Fibroblast of skin of abdomen (primary cell): ENCODE data around the gene SLC35G1. TPM values are rescaled to one million over a fixed set of nuclear protein-coding genes. Genes with fewer than 3 reads are reported as not detected.

Source experiments
- DNase-seq: peaks from one replicate; pipeline ENCODE4 v3.0.0-alpha.2; 2013
- polyA plus RNA-seq, 2 experiments: library from polyadenylated mRNA; unstranded; fragments of 120-200 nt; gene quantifications; one replicate each; pipeline ENCODE4 v1.2.1, GENCODE V29; 2013; ENCODE audit not compliant: insufficient read length in 2 of 2

SLC35G1 gene, protein sequence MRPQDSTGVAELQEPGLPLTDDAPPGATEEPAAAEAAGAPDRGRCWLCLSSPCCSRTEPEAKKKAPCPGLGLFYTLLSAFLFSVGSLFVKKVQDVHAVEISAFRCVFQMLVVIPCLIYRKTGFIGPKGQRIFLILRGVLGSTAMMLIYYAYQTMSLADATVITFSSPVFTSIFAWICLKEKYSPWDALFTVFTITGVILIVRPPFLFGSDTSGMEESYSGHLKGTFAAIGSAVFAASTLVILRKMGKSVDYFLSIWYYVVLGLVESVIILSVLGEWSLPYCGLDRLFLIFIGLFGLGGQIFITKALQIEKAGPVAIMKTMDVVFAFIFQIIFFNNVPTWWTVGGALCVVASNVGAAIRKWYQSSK
- 4.3 TPM for polyA plus RNA-seq (2013, experiment 1 of 2; ENCODE audit: insufficient read length)
- polyA plus RNA-seq (2013, experiment 2 of 2; ENCODE audit: insufficient read length): 3.7 TPM

DNA sequence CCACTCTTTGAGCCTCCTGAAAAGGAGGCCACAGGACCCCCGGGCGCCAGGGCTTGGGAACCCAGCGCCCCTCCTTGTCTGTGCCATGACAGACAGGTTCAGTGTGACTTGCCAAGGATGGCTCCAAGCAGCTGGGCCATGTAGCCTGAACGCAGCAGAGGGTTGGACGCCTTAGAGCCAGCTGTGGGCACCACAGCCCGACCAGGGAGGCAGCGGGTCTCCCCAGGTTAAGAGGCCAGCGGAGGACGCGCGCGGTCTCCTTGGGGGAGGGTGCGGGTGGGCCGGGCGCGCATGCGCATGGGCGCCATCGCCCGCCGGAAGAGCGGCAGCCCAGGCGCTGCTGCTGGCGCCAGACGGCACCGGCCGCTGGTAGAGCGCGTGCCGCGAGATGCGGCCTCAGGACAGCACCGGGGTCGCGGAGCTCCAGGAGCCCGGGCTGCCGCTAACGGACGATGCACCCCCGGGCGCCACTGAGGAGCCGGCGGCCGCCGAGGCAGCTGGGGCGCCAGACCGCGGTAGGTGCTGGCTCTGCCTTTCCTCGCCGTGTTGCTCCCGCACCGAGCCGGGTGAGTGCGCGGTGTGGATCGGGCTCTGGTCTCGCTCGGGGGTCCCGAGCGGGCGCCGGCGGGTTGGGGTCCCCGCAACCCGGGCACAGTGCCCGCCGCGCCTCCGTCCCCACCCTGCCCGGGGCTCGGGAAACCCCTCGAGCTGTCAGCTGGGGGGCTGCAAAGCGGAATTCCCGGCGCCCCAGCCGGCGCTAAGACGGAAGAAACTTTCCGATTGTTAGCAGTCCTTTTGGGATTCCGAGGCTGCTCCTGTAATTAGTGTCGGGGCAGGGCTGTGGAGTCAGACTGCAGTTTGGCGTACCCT, at the start of gene SLC35G1:
TSS of gene SLC35G1 (plus strand) at position 333 of the 870 bp plus-strand sequence. CDS start at position 389, 56 bp downstream.
- DNase-seq: peak; percentile 70

DNA sequence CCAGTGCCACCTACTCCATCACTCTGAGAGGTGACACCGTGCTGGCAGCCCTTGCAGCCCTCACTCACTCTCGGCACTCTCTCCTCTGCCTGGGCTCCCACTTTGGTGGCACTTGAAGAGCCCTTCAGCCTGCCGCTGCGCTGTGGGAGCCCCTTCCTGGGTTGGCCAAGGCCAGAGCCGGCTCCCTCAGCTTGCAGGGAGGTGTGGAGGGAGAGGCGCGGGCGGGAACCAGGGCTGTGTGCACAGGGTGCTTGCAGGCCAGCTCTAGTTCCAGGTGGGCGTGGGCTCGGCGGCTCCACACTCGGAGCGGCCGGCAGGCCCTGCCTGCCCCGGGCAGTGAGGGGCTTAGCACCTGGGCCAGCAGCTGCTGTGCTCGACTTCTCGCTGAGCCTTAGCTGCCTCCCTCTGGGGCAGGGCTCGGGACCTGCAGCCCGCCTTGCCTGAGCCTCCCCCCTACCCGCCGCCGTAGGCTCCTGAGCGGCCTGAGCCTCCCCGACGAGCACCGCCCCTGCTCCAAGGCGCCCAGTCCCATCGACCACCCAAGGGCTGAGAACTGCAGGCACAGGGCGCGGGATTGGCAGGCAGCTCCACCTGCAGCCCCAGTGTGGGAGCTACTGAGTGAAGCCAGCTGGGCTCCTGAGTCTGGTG, 48.7 kb upstream of the SLC35G1 start:
- no peak for DNase-seq

DNA sequence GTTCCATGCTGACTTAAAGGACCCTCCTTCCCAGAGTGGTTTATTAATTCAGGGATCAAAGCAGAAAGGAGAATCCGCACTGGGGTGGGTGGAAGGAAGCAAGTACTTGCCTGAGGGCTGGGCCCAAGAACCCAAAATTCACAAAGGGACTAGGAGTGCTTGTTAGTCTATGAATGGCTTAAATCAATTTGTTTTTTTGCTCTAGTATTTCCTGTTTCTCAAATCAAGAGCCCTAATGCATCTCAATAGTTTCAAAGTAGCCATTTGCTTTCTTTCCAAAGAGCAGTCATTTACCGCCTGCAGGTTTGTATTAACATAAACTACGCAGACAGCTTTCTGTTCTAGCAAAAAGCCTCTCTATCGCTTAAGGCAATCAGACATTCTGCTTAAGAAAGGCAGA, 44.2 kb upstream of the SLC35G1 start:
- DNase-seq: no peak

DNA sequence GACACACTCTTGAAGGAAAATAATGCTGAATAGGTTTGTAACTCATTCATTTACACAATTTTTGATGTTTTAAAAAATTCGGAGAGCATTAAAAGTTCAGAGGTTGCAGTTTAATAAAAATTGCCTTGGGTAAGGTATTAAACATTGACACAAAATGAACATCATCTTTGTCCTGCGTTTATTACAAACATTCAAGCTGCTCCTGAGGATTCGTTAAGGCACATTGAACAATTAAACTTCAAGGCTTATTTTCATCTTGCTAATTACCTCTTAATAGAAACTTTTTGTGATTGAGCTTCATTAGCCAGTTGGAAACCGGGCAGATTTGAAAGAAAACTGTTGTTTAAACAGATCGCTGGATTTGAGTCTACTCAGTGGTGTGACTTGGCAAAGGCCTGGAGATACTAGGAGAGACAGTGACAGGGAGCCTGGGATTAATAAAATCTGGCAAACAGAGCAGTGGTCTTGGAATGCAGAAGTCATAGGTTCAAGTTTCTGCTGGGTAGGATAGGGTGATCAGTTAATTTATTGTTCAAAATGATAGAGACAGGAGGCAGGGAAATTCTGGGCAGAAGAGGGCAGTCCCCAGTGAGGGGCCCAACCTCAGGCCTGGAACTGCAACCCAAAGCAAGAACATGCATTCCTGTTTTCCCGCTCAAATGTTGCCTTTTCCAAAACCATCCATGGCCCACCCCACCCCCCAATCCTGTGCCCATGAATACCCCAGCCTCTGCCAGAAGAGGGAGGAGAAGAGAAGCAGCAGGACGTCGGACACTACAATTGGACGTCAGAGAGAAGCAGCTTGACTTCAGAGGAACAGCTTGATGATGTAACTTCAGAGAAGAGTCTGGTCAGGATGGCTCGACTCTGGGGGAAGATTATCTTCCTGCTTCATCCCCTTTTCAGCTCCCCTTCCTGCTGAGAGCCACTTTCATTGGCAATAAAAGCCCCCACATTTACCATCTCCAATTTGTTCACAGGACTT, 43.5 kb upstream of the SLC35G1 start:
- no peak for DNase-seq

DNA sequence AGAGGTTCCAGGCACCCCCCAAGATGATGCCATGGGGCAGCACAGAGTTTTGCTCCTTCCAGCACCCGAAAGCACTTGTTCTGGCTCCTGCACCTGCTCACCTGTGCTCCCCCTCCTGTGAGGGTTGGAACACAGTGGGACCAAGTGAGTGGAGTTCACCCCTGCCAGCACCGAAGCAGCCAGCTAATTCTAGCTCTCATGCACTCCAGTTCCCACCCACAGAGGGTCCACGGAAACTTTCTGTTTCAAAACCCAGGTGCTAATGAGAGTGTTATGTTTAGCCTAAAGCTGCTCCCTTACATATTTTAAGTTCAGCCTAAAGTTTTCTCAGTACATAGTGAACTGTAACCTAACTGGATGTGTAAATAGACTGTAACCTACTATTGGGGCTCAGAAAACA, 42.6 kb upstream of the SLC35G1 start:
- no peak for DNase-seq

DNA sequence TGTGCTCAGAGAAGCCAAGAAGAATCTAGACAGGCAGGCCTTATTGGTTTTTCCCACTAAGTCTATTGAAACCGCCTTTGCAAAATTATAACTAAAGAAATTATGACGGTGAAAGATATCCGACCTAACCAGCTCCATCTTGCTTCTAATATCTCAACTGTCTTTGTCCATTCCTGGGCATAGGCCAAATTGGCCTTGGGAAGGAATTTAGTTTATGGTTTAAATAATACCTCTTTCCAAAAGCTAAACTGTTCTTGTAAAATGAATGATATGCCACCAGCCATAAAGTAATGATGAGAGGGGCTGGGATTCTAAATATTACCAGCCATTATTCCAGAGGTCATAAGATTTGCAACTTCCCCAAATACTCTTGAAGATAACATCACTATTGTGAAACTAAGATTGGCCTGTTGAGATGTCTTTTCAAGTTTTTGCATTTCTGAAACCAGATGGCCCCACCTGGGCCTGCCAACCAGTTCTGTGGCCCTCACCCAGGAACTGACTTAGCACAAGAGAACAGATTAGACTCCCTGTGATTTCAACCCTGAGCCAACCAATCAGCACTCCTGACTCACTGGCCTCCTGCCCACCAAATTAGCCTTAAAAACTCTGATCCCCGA, 41.2 kb upstream of the SLC35G1 start:
- no peak for DNase-seq

DNA sequence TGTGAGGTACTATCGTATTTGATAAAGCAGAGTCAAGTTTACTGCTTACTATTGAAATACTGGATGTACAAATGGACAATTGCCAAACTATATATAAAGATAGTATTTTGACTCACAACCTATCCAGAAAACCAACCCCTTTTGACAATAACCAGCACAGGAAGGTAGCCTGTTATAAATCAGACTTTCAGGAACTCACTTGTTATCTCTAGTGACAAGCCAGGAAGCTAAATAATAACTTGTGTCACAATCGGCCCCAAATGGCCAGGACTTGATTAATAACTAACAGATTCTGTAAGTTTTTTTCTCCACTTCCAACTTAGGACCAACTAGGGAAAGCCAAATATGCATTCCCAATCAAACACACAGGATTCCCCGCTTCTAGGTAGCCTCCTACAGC, 38.8 kb upstream of the SLC35G1 start:
- no peak for DNase-seq

DNA sequence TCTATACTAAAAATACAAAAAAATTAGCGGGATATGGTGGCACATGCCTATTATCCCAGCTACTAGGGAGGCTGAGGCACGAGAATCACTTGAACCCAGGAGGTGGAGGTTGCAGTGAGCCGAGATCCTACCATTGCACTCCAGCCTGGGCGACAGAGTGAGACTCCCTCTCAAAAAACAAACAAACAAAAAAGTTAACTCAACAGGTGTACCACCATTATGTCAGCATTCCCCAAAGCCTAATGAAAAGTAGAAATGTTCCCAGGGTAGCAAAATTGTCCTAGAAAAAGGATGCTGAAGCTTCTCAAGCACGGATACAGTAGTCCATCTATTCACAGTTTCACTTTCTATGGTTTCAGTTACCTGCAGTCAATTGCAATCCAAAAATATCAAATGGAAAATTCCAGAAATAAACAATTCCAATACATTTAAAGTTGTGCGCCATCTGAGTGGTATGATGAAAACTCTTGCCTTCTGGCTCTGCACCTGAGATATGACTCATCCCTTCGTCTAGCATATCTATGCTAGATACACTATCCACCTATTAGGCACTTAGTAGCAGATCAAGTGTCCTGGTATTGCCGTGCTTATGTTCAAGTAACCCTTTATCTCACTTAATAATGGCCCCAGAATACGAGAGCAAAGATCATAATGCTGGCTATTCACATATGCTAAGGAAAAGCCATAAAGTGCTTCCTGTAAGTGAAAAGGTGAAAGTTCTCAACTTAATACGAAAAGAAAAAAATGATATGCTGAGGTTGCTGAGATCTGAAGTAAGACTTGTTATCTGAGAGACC, 37.2 kb upstream of the SLC35G1 start:
- DNase-seq: no peak

DNA sequence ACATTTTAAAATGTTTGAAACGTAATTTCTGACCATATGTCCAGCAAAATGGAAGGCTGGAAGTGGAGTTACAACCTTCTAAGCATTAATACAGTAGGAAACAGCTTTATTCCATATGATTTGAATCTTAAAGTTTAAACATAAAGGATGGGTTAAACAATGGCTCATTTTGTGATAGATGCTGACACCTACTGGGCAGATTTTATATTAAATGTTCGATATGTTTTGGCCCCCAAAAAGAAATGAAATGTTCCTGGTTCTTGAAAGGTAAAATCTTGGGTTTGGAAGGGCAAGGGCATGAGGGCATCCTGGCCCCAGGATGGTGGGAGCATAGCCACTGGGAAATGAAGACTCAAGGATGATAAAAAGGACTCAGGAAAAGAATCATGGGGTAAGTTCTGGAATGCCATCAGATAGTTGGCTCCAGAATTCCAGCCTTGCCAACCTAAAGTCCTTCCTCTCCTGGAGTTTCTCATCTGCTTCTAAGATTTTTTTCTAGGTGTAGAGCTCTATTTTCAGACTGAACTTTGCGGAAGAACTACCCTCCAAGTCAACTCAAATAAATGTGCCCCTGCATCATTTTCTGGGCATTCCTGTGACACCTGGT, 34.6 kb upstream of the SLC35G1 start:
- peak; percentile 14 for DNase-seq

DNA sequence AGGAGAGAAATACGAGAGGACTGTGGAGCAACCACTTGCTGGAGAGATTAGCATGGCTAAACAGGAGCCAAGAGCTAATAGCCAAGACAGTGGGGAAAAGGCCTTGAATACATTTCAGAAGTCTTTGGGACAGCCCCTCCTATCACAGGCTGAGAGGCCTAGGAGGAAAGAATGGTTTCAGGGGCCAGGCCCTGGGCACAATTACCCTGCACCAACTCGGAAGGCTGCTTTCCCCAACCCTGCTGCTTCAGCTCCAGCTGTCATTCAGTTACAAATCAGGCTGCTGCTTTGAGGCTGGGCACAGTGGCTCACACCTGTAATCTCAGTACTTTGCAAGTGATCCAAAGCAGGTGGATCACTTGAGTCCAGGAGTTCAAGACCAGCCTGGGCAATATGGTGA, 32.0 kb upstream of the SLC35G1 start:
- no peak for DNase-seq

DNA sequence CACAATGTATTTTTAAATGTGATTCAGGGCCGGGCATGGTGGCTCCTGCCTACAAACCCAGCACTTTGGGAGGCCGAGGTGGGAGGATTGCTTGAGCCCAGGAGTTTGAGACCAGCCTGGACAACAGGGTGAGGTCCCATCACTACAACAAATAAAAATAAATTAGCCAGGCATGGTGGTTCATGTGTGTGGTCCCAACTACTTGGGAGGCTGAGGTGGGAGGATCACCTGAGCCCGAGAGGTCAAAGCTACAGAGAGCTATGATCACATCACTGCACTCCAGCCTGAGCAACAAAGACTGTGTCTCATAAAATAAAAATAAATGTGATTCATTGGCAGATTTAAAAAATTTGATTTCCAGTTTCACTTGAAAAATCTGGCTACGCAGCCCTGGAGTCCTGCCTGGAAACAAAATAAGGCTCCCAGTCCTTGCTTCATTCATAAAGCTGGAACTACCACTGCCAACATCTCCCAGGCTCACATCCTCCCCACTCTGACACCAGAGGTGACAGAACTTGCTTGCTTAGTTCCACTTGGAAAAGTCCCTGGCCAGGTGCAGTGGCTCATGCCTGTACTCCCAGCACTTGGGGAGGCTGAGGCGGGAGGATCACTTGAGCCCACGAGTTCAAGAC, 27.9 kb upstream of the SLC35G1 start:
- DNase-seq: no peak

DNA sequence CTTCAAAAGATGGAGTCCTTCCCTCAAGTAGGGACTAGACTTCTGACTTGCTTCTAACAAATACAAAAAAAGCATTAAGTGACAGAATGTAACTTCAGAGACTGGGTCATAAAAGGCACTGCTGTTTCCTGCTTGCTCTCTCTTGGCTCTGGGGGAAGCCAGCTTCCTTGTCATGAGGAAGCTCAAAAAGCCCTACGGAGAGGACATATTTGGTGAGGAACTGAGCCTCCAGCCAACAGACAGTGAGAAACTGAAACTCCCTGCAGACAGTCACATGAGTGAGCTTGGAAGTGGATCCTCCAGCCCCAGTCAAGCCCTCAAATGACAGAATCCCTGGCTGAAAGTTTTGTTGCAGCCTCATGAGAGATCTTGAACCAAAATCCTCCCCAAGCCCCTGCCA, 26.3 kb upstream of the SLC35G1 start:
- DNase-seq: no peak

DNA sequence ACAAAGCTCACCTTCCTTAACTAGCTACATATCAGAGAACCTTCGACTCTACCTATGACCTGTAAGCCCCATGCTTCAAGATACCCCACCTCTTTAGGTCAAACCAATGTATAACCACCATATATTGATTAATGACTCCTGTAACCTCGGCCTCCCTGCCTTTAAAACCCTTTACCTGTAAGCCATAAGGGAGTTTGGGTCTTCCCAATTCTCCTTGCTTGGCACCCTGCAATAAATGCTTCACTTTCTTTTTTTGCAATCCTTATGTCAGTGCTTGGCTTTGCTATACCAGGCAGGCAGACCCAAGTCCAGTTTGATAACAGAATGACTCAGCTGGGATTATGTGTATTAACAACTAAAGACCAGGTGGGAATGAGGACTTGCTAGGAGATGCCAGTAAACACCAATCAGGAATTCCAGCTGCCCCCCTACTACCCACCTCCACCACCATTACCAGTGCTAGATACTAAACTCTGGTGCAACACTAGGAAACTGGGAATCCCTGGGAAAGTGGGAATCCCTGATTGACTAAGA, 22.0 kb upstream of the SLC35G1 start:
- no peak for DNase-seq

DNA sequence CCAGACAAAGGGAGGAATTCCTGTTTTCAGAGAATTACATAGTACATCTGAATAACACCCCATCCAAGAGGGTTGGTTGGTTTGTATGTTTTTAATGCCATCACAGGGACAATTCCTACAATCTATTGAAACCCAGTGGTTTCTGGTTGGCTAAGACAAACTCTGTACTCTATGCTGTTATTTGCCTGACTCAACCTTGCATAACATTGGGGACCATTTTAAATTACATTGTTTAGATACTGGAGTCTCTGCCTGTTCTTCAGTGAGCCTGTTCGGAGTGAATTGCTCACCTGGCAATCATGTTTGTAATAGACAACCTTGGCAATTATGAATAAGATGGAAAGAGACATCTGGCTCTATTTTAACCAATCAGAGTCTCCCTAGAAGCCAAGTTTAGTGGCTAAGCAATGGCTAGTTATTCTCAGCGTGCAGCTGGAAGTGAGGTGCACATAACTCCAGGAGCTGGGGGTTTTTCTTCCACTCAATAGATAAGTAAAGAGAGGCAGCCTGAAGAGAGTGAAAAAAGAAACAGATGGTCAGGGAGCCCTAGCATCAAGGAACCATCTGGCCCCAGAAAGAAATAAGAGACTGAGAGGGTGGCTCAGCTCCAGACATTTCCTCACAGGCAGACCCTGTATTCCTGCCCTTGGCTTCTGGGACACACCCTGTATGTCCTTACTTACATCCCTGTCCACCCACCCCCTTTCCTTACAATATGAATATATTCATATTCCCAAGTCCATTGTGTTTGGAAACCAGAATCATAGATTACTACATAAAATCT, 21.2 kb upstream of the SLC35G1 start:
- no peak for DNase-seq

DNA sequence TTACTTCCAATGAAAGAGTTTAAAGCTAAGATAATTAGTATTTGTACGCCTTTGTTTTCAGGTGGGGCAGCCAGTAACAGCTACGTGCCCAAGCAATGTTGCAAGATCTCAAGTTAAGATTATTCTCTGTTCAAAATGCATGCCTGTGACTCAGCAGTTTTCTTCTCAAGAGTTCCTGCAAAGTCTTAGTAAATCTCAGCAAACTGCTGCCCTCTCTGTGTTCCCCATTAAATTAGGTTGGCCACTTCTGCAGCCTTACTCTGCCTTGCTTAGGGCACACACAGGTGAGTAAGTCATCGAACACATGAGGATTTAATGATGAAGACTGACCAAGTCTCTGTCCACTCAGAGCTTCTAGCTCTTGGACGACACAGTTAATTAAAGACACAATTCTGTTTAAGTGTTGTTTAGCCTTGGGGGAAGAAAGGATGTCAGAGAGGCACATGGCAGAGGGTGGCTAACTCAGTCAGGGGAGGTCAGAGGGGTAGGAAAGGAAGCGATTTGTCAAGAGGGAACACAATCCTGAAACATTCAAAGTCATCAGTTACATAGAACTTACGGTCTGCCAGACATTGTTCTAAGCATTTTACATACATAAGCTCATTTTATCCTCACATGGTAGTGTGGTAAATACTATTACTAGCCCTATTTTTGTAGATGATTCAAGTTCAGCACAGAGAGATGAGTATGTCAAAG, 20.2 kb upstream of the SLC35G1 start:
- peak; percentile 39 for DNase-seq

DNA sequence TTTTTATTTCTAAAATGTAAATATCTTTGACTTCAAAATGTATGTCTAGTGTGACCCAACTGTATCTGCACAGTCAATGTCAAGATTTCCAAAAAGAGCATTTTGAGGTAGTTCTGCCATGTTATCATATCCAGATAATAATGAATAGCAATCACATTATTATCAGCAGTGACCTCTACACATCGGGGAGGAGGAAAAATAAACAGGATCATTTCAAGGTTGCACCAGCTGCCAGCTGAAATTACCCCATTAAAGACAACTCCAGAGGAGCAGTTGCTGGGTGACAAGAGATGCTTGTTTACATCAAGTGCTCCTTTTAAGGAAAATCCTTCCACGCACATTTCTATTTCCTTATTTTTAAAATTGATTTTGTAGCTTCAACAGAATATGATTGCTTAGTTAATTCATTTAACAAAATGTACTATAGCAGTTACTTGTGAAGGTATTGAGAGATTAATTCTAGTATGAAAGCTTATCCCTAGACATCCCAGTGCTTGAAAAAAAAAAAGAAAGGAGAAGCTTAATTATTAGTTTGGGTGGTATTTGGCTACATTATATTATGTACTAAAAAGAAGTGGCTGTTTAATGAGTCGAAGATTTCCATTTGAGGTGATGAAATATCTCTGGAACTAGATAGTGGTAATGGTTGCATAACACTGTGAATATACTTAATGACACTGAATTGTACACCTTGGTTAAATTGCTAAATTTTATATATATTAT, 19.3 kb upstream of the SLC35G1 start:
- DNase-seq: no peak

DNA sequence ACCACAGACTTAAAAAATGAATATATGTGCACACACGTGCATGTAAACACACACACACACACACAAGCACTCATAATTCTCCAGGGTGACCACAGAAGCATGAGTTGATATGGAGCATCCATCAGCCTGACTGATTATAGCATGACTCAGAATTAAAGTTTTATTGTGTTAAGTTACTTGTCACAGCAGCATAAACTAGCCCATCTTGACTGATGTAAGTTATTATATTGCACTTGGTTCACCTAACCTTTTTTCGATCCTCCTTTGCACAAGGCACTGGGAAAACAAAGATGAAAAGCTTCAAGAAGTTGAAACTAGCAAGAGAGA, 18.8 kb upstream of the SLC35G1 start:
- DNase-seq: peak; percentile 48
